H1 (cell line): ENCODE data around the gene PLB1. TPM values are rescaled to one million over a fixed set of nuclear protein-coding genes. Genes with fewer than 3 reads are reported as not detected.

Experiments used
- CTCF ChIA-PET: fragments of 300-600 bp; sonication (Branson Sonifier 250); formaldehyde crosslinking; loops from one replicate; lab custom pipeline; 2021; ENCODE audit not compliant: partially characterized antibody; lab: Charles Lee
- POLR2A ChIA-PET: fragments of 300-600 bp; sonication (Branson Sonifier 250); formaldehyde crosslinking; loops from one replicate; lab custom pipeline; 2021; ENCODE audit warnings: inconsistent platforms; ENCODE audit not compliant: partially characterized antibody; lab: Charles Lee
- DNase-seq, 2 experiments: peaks; one replicate each; pipeline versions ENCODE4 v3.0.0 to v3.0.0-alpha.2; 2010 to 2022; ENCODE audit warnings: low spot score in 2 of 2, low read depth in 1 of 2, mixed read lengths in 1 of 2
- FAIRE-seq: peaks from 2 replicates; lab custom pipeline; 2011; peaks lifted over from hg19 to GRCh38; lab: Jason Lieb, UNC
- H2AFZ ChIP-seq: 2 replicates; pipeline ENCODE4 v1.8.1; 2012; ENCODE audit warnings: low read length, inconsistent platforms
- H2AK5ac ChIP-seq: 2 replicates; pipeline ENCODE4 v1.6.1; 2013; ENCODE audit warnings: low read depth, low read length
- H2BK120ac ChIP-seq: replicated peaks from 2 replicates; pipeline ENCODE3; 2013; ENCODE audit warnings: low read depth, low read length, inconsistent platforms
- H2BK12ac ChIP-seq: 2 replicates; pipeline ENCODE4 v1.6.1; 2013; ENCODE audit warnings: low read depth, low read length
- H2BK15ac ChIP-seq: 2 replicates; pipeline ENCODE4 v1.6.1; 2013; ENCODE audit warnings: low read length
- H2BK20ac ChIP-seq: 2 replicates; pipeline ENCODE4 v1.6.1; 2013; ENCODE audit warnings: low read length
- H2BK5ac ChIP-seq: 2 replicates; pipeline ENCODE4 v1.6.1; 2013; ENCODE audit warnings: low read depth, low read length
- H3K14ac ChIP-seq: 2 replicates; pipeline ENCODE4 v1.6.1; 2013; ENCODE audit warnings: inconsistent platforms; ENCODE audit not compliant: insufficient read length
- H3K18ac ChIP-seq: 2 replicates; pipeline ENCODE4 v1.6.1; 2013; ENCODE audit warnings: low read length; ENCODE audit errors: extremely low read depth
- H3K23ac ChIP-seq: 2 replicates; pipeline ENCODE4 v1.6.1; 2013; ENCODE audit warnings: inconsistent platforms; ENCODE audit not compliant: insufficient read length
- H3K23me2 ChIP-seq: 2 replicates; pipeline ENCODE4 v1.6.1; 2013; ENCODE audit warnings: low read depth, low read length
- H3K27ac ChIP-seq: 2 replicates; pipeline ENCODE4 v1.6.1; 2011; ENCODE audit warnings: low read depth, low read length, inconsistent platforms
- H3K27me3 ChIP-seq, 4 experiments: replicated peaks in 1 of 4; 1 replicate in 1 of 4; 2 replicates in 3 of 4; pipeline versions ENCODE4 v1.6.1 to v1.8.1; 2011 to 2013; ENCODE audit warnings: low read length in 3 of 4, mild to moderate bottlenecking in 3 of 4, inconsistent platforms in 2 of 4, mixed read lengths in 2 of 4, moderate library complexity in 1 of 4; ENCODE audit not compliant: control insufficient read depth in 3 of 4, insufficient read depth in 3 of 4; ENCODE audit errors: extremely low read depth in 1 of 4
- H3K36me3 ChIP-seq, 4 experiments: 2 replicates each; pipeline versions ENCODE4 v1.6.1 to v1.8.1; 2011 to 2013; ENCODE audit warnings: mild to moderate bottlenecking in 4 of 4, low read length in 3 of 4, moderate library complexity in 2 of 4, control low read depth in 1 of 4, inconsistent platforms in 1 of 4; ENCODE audit not compliant: insufficient read depth in 4 of 4, control insufficient read depth in 2 of 4
- H3K4ac ChIP-seq: replicated peaks from 2 replicates; pipeline ENCODE3; 2013; ENCODE audit warnings: low read length, low read depth, mixed read lengths, inconsistent platforms; ENCODE audit not compliant: insufficient read length
- H3K4me1 ChIP-seq, 4 experiments: replicated peaks in 1 of 4; 1 replicate in 1 of 4; 2 replicates in 3 of 4; pipeline versions ENCODE4 v1.6.1 to v1.8.1; 2011 to 2013; ENCODE audit warnings: low read length in 3 of 4, inconsistent platforms in 2 of 4, mixed read lengths in 1 of 4; ENCODE audit not compliant: insufficient read depth in 4 of 4, control insufficient read depth in 3 of 4
- H3K4me2 ChIP-seq, 2 experiments: 2 replicates each; pipeline versions ENCODE4 v1.6.1 to v1.8.1; 2011 to 2013; ENCODE audit warnings: low read depth in 2 of 2, low read length in 2 of 2, control low read depth in 1 of 2, inconsistent platforms in 1 of 2, mild to moderate bottlenecking in 1 of 2; ENCODE audit not compliant: insufficient read depth in 1 of 2
- H3K4me3 ChIP-seq, 4 experiments: fragments of 200-600, 300-600 bp in 1 of 4; sonication (generic), shearing (Covaris generic), sonication (Bioruptor Twin) in 1 of 4; 2 replicates each; pipeline versions ENCODE4 v1.5.1 to v1.8.1; 2011 to 2016; ENCODE audit warnings: low read length in 4 of 4, low read depth in 3 of 4, control low read depth in 2 of 4, inconsistent platforms in 2 of 4, mild to moderate bottlenecking in 2 of 4, mixed read lengths in 1 of 4, moderate library complexity in 1 of 4; ENCODE audit not compliant: insufficient read depth in 2 of 4; ENCODE audit errors: extremely low read depth in 1 of 4
- H3K56ac ChIP-seq: replicated peaks from 2 replicates; pipeline ENCODE3; 2013; ENCODE audit warnings: low read depth, mild to moderate bottlenecking, mixed read lengths, low read length, inconsistent platforms; ENCODE audit not compliant: insufficient read length
- H3K79me1 ChIP-seq: 2 replicates; pipeline ENCODE4 v1.6.1; 2013; ENCODE audit warnings: low read depth, low read length, control low read depth
- H3K79me2 ChIP-seq, 2 experiments: 2 replicates each; pipeline versions ENCODE4 v1.6.1 to v1.8.1; 2012 to 2013; ENCODE audit warnings: low read length in 2 of 2, mild to moderate bottlenecking in 2 of 2, inconsistent platforms in 1 of 2; ENCODE audit not compliant: insufficient read depth in 2 of 2, control insufficient read depth in 1 of 2
- H3K9ac ChIP-seq, 4 experiments: replicated peaks in 1 of 4; 1 replicate in 1 of 4; 2 replicates in 3 of 4; pipeline versions ENCODE4 v1.6.1 to v1.8.1; 2011 to 2013; ENCODE audit warnings: low read depth in 3 of 4, low read length in 3 of 4, control low read depth in 2 of 4, mild to moderate bottlenecking in 2 of 4, moderate library complexity in 2 of 4, inconsistent platforms in 1 of 4; ENCODE audit errors: extremely low read depth in 1 of 4
- H3K9me3 ChIP-seq, 2 experiments: 2 replicates each; pipeline versions ENCODE4 v1.6.1 to v1.8.1; 2012 to 2013; ENCODE audit warnings: mild to moderate bottlenecking in 2 of 2, moderate library complexity in 2 of 2, control low read depth in 1 of 2, inconsistent platforms in 1 of 2, low read depth in 1 of 2, low read length in 1 of 2, mixed read lengths in 1 of 2; ENCODE audit not compliant: insufficient read depth in 2 of 2
- H4K20me1 ChIP-seq, 2 experiments: replicated peaks in 1 of 2; 2 replicates each; pipeline versions ENCODE3 to v1.8.1; 2011 to 2013; ENCODE audit warnings: inconsistent platforms in 2 of 2, low read length in 2 of 2, mild to moderate bottlenecking in 1 of 2; ENCODE audit not compliant: insufficient read depth in 2 of 2, control insufficient read depth in 1 of 2
- H4K5ac ChIP-seq: 2 replicates; pipeline ENCODE4 v1.6.1; 2013; ENCODE audit warnings: low read length, low read depth, mixed read lengths, inconsistent platforms; ENCODE audit not compliant: insufficient read length
- H4K8ac ChIP-seq: 2 replicates; pipeline ENCODE4 v1.8.0; 2013; ENCODE audit warnings: mild to moderate bottlenecking, moderate library complexity, low read length, inconsistent platforms; ENCODE audit not compliant: insufficient read depth; ENCODE audit errors: extremely low read depth
- H4K91ac ChIP-seq: replicated peaks from 2 replicates; pipeline ENCODE3; 2013; ENCODE audit warnings: low read length, mixed read lengths, inconsistent platforms; ENCODE audit not compliant: insufficient read length
- ATF3 ChIP-seq: IDR thresholded peaks from 2 replicates; pipeline ENCODE4 v1.6.1; 2011; ENCODE audit warnings: low read depth, mild to moderate bottlenecking, low read length; ENCODE audit not compliant: insufficient read depth
- BACH1 ChIP-seq: IDR thresholded peaks from 2 replicates; pipeline ENCODE4 v1.6.1; 2012; ENCODE audit warnings: low read length, improper control_type of control experiment
- CEBPB ChIP-seq: IDR thresholded peaks from 2 replicates; pipeline ENCODE4 v1.6.1; 2012; ENCODE audit warnings: low read depth, low read length
- CREB1 ChIP-seq: IDR thresholded peaks from 2 replicates; pipeline ENCODE4 v1.6.1; 2012; ENCODE audit warnings: inconsistent platforms
- CTCF ChIP-seq, 3 experiments: IDR thresholded peaks; 1 replicate in 2 of 3; 2 replicates in 1 of 3; pipeline versions ENCODE4 v1.5.1 to v1.6.1; 2011; ENCODE audit warnings: low read length in 3 of 3, mild to moderate bottlenecking in 3 of 3, inconsistent platforms in 2 of 3, low read depth in 1 of 3, moderate library complexity in 1 of 3; ENCODE audit not compliant: insufficient read depth in 1 of 3; ENCODE audit errors: control extremely low read depth in 1 of 3
- HDAC2 ChIP-seq, 2 experiments: fragments of 300-600 bp in 1 of 2; sonication (generic) in 1 of 2; IDR thresholded peaks; 2 replicates each; pipeline ENCODE4 v1.6.1; 2011 to 2012; ENCODE audit warnings: low read depth in 2 of 2, low read length in 2 of 2, mild to moderate bottlenecking in 2 of 2, moderate library complexity in 2 of 2, borderline replicate concordance in 1 of 2, inconsistent platforms in 1 of 2
- TAF1 ChIP-seq: IDR thresholded peaks from 2 replicates; pipeline ENCODE4 v1.6.1; 2011; ENCODE audit warnings: mild to moderate bottlenecking, low read depth, low read length
- TAF7 ChIP-seq: optimal IDR thresholded peaks from 2 replicates; pipeline ENCODE3; 2011; ENCODE audit warnings: low read depth, mild to moderate bottlenecking, inconsistent platforms, low read length, moderate library complexity, borderline replicate concordance
- ZNF274 ChIP-seq: IDR thresholded peaks from 2 replicates; pipeline ENCODE4 v1.7.0; 2012; ENCODE audit warnings: low read length, borderline replicate concordance; ENCODE audit errors: extremely low read depth
- WGBS, 2 experiments: shearing (Covaris generic) in 1 of 2; methylation state at CpG; one replicate each; pipeline versions ENCODE4 v1.1.6 to v1.1.7; 2013 to 2015; ENCODE audit warnings: low lambda C conversion rate in 2 of 2, mixed read lengths in 2 of 2, inconsistent platforms in 1 of 2, low coverage in 1 of 2, missing lambda C conversion rate in 1 of 2; ENCODE audit not compliant: insufficient replicate concordance in 2 of 2, insufficient coverage in 1 of 2, insufficient read length in 1 of 2; ENCODE audit errors: extremely low coverage in 1 of 2, missing lambda C conversion rate in 1 of 2; 5-methylcytosine and 5-hydroxymethylcytosine counted together
- polyA plus RNA-seq, 7 experiments: library from polyadenylated mRNA; depleted of rRNA in 3 of 7; stranded (reverse) in 5 of 7; unstranded in 2 of 7; fragments of >200 nt in 5 of 7; fragments of 200-250 nt in 2 of 7; gene quantifications; 1 replicate in 5 of 7; 2 replicates in 1 of 7; 4 replicates in 1 of 7; pipeline versions ENCODE4 v1.2.1 to v1.2.3, GENCODE V29; 2011 to 2013; ENCODE audit warnings: missing spikeins in 2 of 7, mixed read lengths in 2 of 7
- total RNA-seq: library from RNA; stranded (reverse); fragmentation: NEBNext Ultra II Directional; extraction: Animal tissue kit (Norgen Biotek cat#: 25700); gene quantifications from 2 replicates; pipeline ENCODE4 v1.2.1, GENCODE V29; 2021

The PLB1 gene
- total and polyA plus RNA-seq, 2 of the 8 experiments (the other 6 are each of a cell fraction or from before 2014, with no cell fraction given): 0.20 to 0.36 TPM

GRCh38 chr2:28667261-28667660, 171.4 kb downstream of the PLB1 start:
- no peak overlapping the region for H2BK15ac ChIP-seq
- no peak overlapping the region for H2AK5ac ChIP-seq
- DNase-seq: no peak
- no peak overlapping the region for H3K4me2 ChIP-seq
- H2BK20ac ChIP-seq: no peak overlapping the region
- H4K8ac ChIP-seq: no peak overlapping the region
- no peaks in the 10 kb centered on the region for H3K36me3 ChIP-seq
- H3K79me2 ChIP-seq: no peaks in the 10 kb centered on the region
- H3K9ac ChIP-seq: no peak overlapping the region
- ChIA-PET POLR2A (no interaction called here), CTCF (no interaction called here)
- no peak overlapping the region for H3K27ac ChIP-seq
- no peak overlapping the region for H3K18ac ChIP-seq
- H4K5ac ChIP-seq: no peak overlapping the region
- no peak for TF ChIP-seq CTCF (IDR thresholded peaks at IDR 0.05; ENCODE audit: control extremely low read depth in 1 of 3, insufficient read depth in 1 of 3, low read depth in 1 of 3, low read length in 3 of 3)
- TF ChIP-seq CEBPB: no peak
- no peak for TF ChIP-seq CREB1
- no peak for TF ChIP-seq BACH1
- no peak for TF ChIP-seq ATF3
- TF ChIP-seq TAF7: no peak
- no peak for TF ChIP-seq TAF1
- no peak for TF ChIP-seq ZNF274
- TF ChIP-seq HDAC2 (IDR thresholded peaks at IDR 0.05; ENCODE audit: borderline replicate concordance in 1 of 2, low read depth in 2 of 2, low read length in 2 of 2): no peak
- H3K56ac ChIP-seq: no peak overlapping the region
- H2AFZ ChIP-seq: no peak overlapping the region
- H3K23ac ChIP-seq: no peak overlapping the region
- 0 out of 4 replicates have a peak, but pooled peaks cover 0 to under 1% of the 10 kb centered on the region in 2 experiments for H3K9me3 ChIP-seq
- H3K4me3 ChIP-seq: no peak overlapping the region
- no peak overlapping the region for H2BK12ac ChIP-seq
- FAIRE-seq: no peak
- WGBS, 2 experiments: 91% methylated on average over 6 of the region's 6 CpGs; no CpG with 5 or more reads in 1 of the 2 experiments
- no peak overlapping the region for H3K4ac ChIP-seq
- no peaks in the 10 kb centered on the region; the same call in 1 of the 2 replicates for H3K23me2 ChIP-seq
- H3K4me1 ChIP-seq: peaks cover 0 to 3% (median 1%) of the 10 kb centered on the region in 4 experiments; a peak in 2 of 7 replicates
- no peak overlapping the region for H4K91ac ChIP-seq
- no peak overlapping the region for H3K14ac ChIP-seq
- H3K79me1 ChIP-seq: no peaks in the 10 kb centered on the region
- no peaks in the 10 kb centered on the region for H4K20me1 ChIP-seq
- H2BK120ac ChIP-seq: no peak overlapping the region
- H3K27me3 ChIP-seq: no peaks in the 10 kb centered on the region
- H2BK5ac ChIP-seq: no peak overlapping the region
